Measurements from ENCODE around the gene FCGBP.

DNA sequence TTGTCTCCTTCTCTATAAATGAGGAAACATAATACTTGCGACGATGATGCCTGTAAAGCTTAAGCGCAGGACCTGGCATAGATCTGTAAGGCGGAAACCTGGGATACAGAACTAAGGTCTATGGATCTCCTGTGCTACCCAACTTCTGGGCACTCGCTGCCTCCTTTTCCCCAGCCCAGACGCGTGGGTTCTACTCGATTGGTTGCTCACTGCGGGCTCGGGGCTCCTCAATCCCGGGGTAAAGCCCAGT lies 35.9 kb upstream of the FCGBP start:
- no peak for TF ChIP-seq POLR2A (IDR thresholded peaks at IDR 0.05; ENCODE audit: low read depth, low read length)
- TF ChIP-seq, protein P1, sequence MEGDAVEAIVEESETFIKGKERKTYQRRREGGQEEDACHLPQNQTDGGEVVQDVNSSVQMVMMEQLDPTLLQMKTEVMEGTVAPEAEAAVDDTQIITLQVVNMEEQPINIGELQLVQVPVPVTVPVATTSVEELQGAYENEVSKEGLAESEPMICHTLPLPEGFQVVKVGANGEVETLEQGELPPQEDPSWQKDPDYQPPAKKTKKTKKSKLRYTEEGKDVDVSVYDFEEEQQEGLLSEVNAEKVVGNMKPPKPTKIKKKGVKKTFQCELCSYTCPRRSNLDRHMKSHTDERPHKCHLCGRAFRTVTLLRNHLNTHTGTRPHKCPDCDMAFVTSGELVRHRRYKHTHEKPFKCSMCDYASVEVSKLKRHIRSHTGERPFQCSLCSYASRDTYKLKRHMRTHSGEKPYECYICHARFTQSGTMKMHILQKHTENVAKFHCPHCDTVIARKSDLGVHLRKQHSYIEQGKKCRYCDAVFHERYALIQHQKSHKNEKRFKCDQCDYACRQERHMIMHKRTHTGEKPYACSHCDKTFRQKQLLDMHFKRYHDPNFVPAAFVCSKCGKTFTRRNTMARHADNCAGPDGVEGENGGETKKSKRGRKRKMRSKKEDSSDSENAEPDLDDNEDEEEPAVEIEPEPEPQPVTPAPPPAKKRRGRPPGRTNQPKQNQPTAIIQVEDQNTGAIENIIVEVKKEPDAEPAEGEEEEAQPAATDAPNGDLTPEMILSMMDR (conservative IDR thresholded peaks at IDR 0.05; ENCODE audit: low read depth, low read length) = no peak
- no peak for TF ChIP-seq CHD1 (IDR thresholded peaks at IDR 0.05; ENCODE audit: low read depth, low read length)
- TF ChIP-seq, protein P2, sequence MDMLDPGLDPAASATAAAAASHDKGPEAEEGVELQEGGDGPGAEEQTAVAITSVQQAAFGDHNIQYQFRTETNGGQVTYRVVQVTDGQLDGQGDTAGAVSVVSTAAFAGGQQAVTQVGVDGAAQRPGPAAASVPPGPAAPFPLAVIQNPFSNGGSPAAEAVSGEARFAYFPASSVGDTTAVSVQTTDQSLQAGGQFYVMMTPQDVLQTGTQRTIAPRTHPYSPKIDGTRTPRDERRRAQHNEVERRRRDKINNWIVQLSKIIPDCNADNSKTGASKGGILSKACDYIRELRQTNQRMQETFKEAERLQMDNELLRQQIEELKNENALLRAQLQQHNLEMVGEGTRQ (IDR thresholded peaks at IDR 0.05; ENCODE audit: low read depth, low read length) = no peak
- TF ChIP-seq RFX5 (IDR thresholded peaks at IDR 0.05; ENCODE audit: low read depth, low read length) = no peak
- no peak for TF ChIP-seq MAFK (IDR thresholded peaks at IDR 0.05; ENCODE audit: low read depth, low read length)
- TF ChIP-seq FOS (IDR thresholded peaks at IDR 0.05; ENCODE audit: low read depth, low read length) = no peak
- TF ChIP-seq MXI1 (IDR thresholded peaks at IDR 0.05; ENCODE audit: borderline replicate concordance, low read depth, low read length) = no peak

Measured in IMR-90 (cell line).